Large intestine (tissue), 3 donors: ENCODE data around the gene CEL. TPM values are rescaled to one million over a fixed set of nuclear protein-coding genes. Genes with fewer than 3 reads are reported as not detected.
"Not testable (repeated sequence)": the region's sequence is repeated elsewhere in the genome, so short reads cannot be mapped to it uniquely, and the experiment has no call there.

ENCODE experiments used
- DNase-seq, 2 donors: peaks; one replicate each; pipeline versions ENCODE4 v3.0.0 to v3.0.0-alpha.2; 2013
- H3K27ac ChIP-seq: one replicate; pipeline ENCODE4 v1.5.1; 2013; ENCODE audit warnings: low read length
- H3K27me3 ChIP-seq: 2 replicates; pipeline ENCODE4 v1.6.1; 2013; ENCODE audit warnings: low read length; ENCODE audit not compliant: control insufficient read depth, insufficient read depth
- H3K36me3 ChIP-seq: 2 replicates; pipeline ENCODE4 v1.6.1; 2013; ENCODE audit warnings: low read length; ENCODE audit not compliant: control insufficient read depth, insufficient read depth
- H3K4me1 ChIP-seq: one replicate; pipeline ENCODE4 v1.6.1; 2013; ENCODE audit warnings: low read length; ENCODE audit not compliant: control insufficient read depth, insufficient read depth
- H3K4me3 ChIP-seq: one replicate; pipeline ENCODE4 v1.5.1; 2013; ENCODE audit warnings: low read length
- H3K9me3 ChIP-seq: one replicate; pipeline ENCODE4 v1.6.1; 2013; ENCODE audit warnings: mild to moderate bottlenecking, low read depth, low read length, moderate library complexity; ENCODE audit not compliant: control insufficient read depth
- WGBS: methylation state at CpG from one replicate; pipeline ENCODE4 v1.1.5; 2013; ENCODE audit warnings: low lambda C conversion rate; ENCODE audit not compliant: insufficient coverage; 5-methylcytosine and 5-hydroxymethylcytosine counted together
- polyA plus RNA-seq: library from polyadenylated mRNA; unstranded; fragments of 120-200 nt; gene quantifications from one replicate; pipeline ENCODE4 v1.2.1, GENCODE V29; 2013

Gene CEL
- polyA plus RNA-seq, 1 donor, result 268 TPM

DNA sequence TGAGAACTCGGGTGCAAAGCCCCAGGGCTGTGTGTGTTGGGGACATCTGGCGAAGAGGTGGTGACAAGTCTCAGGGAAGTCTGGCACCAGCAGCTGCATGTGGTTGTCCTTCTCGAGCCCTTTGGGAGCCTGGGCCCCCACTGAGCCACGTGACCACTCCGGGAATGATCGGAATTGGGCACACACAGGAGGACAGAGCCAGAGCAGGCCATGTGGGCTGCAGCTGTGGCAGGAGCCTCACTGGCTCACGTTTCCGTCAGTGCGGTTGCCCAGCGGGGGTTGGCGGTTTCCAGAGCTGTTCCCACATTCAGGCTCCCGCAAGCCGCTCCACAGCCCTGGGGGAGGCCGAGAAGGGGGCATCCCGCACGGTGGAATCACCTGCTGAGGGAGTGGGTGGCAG is 6.8 kb upstream of the CEL start:
- no CpG with 5 or more reads among the region's 16 CpGs for WGBS
- no peak for DNase-seq
- no peak overlapping the region for H3K27ac ChIP-seq
- no peaks in the 10 kb centered on the region for H3K27me3 ChIP-seq
- peaks cover 37% of the 10 kb centered on the region for H3K4me1 ChIP-seq
- H3K4me3 ChIP-seq, result no peak overlapping the region
- no peaks in the 10 kb centered on the region for H3K9me3 ChIP-seq
- peaks cover 78% of the 10 kb centered on the region for H3K36me3 ChIP-seq

DNA sequence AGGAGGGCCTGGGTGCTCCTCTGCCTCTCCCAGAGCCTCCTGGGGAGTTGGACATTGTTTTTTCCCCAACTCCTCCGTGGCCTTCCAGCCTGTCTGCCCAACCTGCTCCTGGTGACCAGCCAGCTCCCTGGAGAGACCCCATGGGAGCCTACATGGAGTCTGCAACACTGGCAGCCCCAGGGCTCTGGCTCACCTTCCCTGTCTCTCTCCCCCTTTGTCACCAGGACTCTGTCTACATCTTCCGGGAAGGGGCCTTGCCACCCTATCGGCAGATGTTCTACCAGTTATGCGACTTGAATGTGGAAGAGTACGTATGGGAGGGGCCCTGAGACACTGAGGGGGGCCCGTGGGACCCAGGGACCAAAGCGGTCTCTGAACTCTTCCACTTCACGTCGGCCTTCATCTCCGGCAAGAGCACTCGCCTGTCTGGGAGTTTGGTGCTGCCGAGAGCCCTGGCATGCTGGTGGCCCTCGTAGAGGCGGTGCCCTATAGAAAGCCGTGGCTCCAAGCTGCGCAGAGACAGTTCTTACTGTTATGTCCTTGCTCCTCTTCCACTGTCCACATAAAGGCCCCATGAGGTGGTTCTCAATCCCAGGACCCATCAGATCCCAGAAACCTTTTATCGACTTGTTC is 5.9 kb upstream of the CEL start:
- peaks cover 34% of the 10 kb centered on the region for H3K4me1 ChIP-seq
- H3K27me3 ChIP-seq, result no peaks in the 10 kb centered on the region
- H3K9me3 ChIP-seq, result no peaks in the 10 kb centered on the region
- H3K4me3 ChIP-seq, result no peak overlapping the region
- H3K27ac ChIP-seq, result no peak overlapping the region
- DNase-seq, result no peak
- H3K36me3 ChIP-seq, result peaks cover 71% of the 10 kb centered on the region
- WGBS, result no CpG with 5 or more reads among the region's 17 CpGs

DNA sequence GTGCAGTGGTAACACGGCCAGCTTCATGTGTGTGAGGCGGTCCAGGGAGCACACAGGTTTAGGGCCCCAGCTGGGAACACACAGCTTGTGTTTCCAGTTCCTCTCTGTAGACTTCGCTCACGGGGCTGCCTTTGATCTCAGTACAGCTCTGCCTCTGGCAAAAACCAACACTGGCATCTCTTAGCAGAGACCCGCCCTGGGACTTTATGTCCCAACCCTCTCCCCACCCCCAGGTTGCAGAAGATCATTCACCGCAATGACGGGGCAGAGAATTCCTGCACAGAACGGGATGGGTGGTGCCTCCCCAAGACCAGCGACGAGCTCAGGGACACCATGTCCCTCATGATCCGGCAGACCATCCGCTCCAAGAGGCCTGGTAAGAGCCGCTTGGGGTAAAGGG is 5.2 kb upstream of the CEL start:
- no peak overlapping the region for H3K27ac ChIP-seq
- H3K36me3 ChIP-seq, result peaks cover 65% of the 10 kb centered on the region
- WGBS, result no CpG with 5 or more reads among the region's 13 CpGs
- H3K9me3 ChIP-seq, result no peaks in the 10 kb centered on the region
- H3K4me1 ChIP-seq, result peaks cover 33% of the 10 kb centered on the region
- no peak for DNase-seq
- no peaks in the 10 kb centered on the region for H3K27me3 ChIP-seq
- H3K4me3 ChIP-seq, result no peak overlapping the region

DNA sequence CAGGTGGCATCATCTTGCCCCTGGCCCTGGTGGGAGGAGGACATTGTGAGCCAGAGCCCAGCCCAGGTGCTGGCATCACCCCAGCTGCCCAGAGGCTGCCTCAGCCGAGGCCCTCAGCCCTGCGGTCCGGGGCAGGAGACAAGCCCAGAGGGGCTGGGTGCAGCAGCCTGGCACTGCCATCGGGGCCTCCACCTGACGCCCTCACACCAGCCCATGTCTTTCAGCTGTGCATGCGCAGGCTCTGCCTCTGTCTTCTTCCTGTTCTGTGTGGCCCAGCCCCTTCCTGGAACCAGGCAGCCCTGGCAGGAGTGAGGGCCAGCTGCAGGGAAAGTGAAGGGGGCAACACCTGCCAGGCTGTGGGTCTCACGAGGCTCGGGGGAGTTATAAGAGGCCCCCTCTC is 4.8 kb upstream of the CEL start:
- Histone ChIP-seq H3K4me3 (no peak overlapping the region), H3K9me3 (no peaks in the 10 kb centered on the region), H3K4me1 (peaks cover 30% of the 10 kb centered on the region), H3K27ac (no peak overlapping the region), H3K27me3 (no peaks in the 10 kb centered on the region), H3K36me3 (peaks cover 60% of the 10 kb centered on the region)
- no CpG with 5 or more reads among the region's 8 CpGs for WGBS
- DNase-seq, result no peak

DNA sequence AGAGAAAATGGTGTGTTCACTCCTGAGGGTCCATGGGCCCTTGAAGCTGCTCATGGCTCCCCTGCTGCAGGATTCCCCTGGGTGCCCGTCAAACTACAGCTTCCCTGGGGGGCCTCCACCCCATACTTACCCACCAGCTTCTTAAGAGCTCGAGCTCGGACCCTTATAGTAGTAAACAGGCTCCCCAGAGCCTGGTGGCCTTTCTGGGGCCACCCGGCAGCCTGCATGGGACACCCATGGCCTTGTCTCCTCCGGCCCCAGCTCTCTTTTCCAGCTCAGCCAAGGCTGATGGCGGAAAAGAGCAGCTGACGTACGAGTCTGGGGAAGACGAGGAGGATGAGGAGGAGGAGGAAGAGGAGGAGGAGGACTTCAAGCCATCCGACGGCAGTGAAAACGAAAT is 4.2 kb upstream of the CEL start:
- no peak overlapping the region for H3K27ac ChIP-seq
- peaks cover 30% of the 10 kb centered on the region for H3K4me1 ChIP-seq
- H3K4me3 ChIP-seq, result no peak overlapping the region
- peaks cover 56% of the 10 kb centered on the region for H3K36me3 ChIP-seq
- no peak for DNase-seq
- no peaks in the 10 kb centered on the region for H3K27me3 ChIP-seq
- no peaks in the 10 kb centered on the region for H3K9me3 ChIP-seq
- WGBS, result no CpG with 5 or more reads among the region's 12 CpGs

DNA sequence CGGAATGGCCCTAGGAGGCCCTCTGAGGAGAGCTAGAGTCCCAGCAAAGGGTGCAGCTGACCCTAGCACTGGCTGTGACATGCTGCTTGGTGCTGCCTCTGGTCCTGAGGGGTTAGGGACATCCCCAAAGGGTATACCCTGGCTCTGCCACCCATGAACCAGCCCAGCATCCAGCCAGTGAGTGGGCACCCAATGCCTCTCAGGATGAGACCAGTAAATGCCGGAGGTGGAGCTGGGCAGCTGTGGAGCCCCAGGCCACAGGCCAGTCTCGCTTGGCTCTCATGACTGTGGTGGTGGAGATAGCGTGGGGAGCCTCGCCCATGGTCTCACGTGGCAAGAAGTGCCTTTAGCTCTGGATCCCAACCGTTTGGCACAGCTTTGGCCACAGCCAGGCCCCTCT is 3.7 kb upstream of the CEL start:
- WGBS, result no CpG with 5 or more reads among the region's 7 CpGs
- H3K36me3 ChIP-seq, result peaks cover 52% of the 10 kb centered on the region
- DNase-seq, result no peak

DNA sequence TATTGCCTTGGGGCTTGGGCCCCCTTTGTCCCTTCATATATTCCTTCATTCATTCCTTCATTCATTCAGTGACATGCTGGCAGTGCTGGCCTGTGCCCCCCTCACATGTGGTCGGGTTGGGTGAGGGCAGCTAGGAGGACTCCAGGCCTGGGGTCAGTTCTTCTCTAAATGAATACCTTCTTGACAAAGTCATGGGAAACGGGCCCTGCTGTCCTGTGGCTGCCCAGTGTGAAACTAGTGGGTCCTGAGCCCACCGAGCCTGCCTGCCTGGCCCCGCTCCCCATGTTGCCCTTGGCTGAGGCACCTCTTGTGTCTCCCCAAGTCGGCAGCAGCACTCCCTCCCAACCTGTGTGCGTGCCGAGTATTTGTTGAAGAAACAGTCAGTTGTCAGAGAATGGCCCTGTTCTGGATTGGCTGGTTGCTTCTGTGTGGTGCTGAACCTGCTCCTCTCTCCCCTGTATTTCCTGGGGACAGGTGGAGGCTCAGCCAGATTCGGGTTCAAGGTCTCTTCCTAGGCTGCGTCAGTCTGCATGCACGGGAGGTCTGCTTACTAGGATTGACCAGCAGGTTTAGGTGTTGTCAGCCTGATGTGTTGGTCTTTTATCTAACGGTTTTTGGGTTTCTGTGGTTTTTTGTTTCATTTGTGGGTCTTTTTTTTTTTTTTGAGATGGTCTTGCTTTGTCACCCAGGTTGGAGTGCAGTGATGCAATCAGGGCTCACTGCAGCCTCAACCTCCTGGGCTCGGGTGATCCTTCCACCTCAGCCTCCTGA is 3.0 kb upstream of the CEL start:
- DNase-seq, result no peak
- H3K27ac ChIP-seq, result peak overlapping the region; percentile 93
- no peaks in the 10 kb centered on the region for H3K9me3 ChIP-seq
- WGBS, result no CpG with 5 or more reads among the region's 12 CpGs
- H3K4me1 ChIP-seq, result peaks cover 32% of the 10 kb centered on the region
- H3K27me3 ChIP-seq, result no peaks in the 10 kb centered on the region
- peaks cover 45% of the 10 kb centered on the region for H3K36me3 ChIP-seq
- H3K4me3 ChIP-seq, result no peak overlapping the region

More for the DNA sequence above, 3.7 kb upstream of the CEL start:
- Histone ChIP-seq H3K27ac (no peak overlapping the region), H3K4me3 (no peak overlapping the region), H3K9me3 (no peaks in the 10 kb centered on the region), H3K27me3 (no peaks in the 10 kb centered on the region), H3K4me1 (peaks cover 32% of the 10 kb centered on the region)

DNA sequence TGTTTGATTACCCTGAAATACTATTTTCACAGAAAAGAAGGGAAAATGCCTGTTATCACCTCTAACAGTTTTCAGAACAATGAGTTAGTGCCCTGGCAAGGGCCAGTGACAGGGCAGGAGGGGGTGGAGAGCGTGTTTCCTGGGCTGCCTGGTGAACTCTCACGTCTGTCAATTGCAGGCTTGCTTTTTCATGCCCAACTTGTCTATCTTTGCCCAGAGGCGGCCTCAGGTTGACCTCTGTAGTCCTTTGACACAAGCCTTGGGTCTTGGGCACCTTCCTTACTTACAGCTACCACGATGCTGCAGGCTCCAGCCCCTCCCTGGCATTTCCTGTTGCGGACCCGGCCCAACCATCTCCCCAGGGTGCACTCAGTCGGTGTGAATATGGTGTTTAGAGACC is 2.2 kb upstream of the CEL start:
- whole genome bisulfite sequencing, result no CpG with 5 or more reads among the region's 7 CpGs
- no peak for DNase-seq
- Histone ChIP-seq H3K4me1 (peaks cover 32% of the 10 kb centered on the region), H3K4me3 (no peak overlapping the region), H3K27me3 (no peaks in the 10 kb centered on the region), H3K9me3 (no peaks in the 10 kb centered on the region), H3K27ac (peak overlapping the region; percentile 93), H3K36me3 (peaks cover 37% of the 10 kb centered on the region)

DNA sequence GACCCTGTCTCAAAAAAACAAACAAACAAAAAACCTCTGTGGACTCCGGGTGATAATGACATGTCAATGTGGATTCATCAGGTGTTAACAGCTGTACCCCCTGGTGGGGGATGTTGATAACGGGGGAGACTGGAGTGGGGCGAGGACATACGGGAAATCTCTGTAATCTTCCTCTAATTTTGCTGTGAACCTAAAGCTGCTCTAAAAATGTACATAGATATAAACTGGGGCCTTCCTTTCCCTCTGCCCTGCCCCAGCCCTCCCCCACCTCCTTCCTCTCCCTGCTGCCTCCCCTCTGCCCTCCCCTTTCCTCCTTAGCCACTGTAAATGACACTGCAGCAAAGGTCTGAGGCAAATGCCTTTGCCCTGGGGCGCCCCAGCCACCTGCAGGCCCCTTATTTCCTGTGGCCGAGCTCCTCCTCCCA is 1.4 kb upstream of the CEL start:
- Histone ChIP-seq H3K27ac (peak overlapping the region; percentile 93), H3K9me3 (no peaks in the 10 kb centered on the region), H3K4me3 (no peak overlapping the region), H3K4me1 (peaks cover 32% of the 10 kb centered on the region), H3K27me3 (no peaks in the 10 kb centered on the region), H3K36me3 (peaks cover 34% of the 10 kb centered on the region)
- no CpG with 5 or more reads among the region's 6 CpGs for whole genome bisulfite sequencing
- DNase-seq, result peak; percentile 50 to 72

DNA sequence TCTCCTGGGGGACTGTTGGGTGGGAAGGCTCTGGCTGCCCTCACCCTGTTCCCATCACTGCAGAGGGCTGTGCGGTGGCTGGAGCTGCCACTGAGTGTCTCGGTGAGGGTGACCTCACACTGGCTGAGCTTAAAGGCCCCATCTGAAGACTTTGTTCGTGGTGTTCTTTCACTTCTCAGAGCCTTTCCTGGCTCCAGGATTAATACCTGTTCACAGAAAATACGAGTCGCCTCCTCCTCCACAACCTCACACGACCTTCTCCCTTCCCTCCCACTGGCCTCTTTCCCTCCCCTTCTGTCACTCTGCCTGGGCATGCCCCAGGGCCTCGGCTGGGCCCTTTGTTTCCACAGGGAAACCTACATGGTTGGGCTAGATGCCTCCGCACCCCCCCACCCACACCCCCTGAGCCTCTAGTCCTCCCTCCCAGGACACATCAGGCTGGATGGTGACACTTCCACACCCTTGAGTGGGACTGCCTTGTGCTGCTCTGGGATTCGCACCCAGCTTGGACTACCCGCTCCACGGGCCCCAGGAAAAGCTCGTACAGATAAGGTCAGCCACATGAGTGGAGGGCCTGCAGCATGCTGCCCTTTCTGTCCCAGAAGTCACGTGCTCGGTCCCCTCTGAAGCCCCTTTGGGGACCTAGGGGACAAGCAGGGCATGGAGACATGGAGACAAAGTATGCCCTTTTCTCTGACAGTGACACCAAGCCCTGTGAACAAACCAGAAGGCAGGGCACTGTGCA is 590 bp upstream of the CEL start:
- H3K27ac ChIP-seq, result peak overlapping the region; percentile 96
- H3K4me1 ChIP-seq, result peaks cover 32% of the 10 kb centered on the region
- peak; percentile 47 to 73 for DNase-seq
- not testable (repeated sequence) for H3K9me3 ChIP-seq, H3K27me3 ChIP-seq, H3K4me3 ChIP-seq
- 34% methylated on average over 3 of the region's 14 CpGs for WGBS
- peaks cover 31% of the 10 kb centered on the region for H3K36me3 ChIP-seq
